NCI-H226 (cell line): ENCODE results near the gene FER.
"Not testable (repeated sequence)": the region's sequence is repeated elsewhere in the genome, so short reads cannot be mapped to it uniquely, and the experiment has no call there.

ENCODE experiments used
- DNase-seq: peaks from one replicate; pipeline ENCODE4 v3.0.0-alpha.2; 2015

FER gene

DNA sequence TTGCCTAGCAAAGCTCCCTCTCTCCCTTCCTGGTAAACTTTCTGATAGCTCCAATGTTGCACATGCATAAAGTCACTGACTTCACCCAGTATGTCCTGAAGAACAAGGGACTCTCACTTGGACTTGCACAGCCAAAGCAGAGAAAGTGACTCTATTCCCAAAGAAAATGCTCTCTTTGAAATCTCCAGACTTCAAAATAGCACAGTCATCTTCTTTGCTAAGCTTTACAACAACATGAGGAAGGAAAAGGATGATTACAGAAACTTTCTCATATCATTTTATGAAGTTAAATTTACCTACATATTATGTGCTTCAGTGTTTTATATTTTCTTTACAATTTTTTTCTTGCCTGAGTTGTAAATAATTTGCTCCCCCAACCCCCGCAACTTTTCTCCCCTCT lies 397.4 kb downstream of the FER start:
- DNase-seq: no peak

DNA sequence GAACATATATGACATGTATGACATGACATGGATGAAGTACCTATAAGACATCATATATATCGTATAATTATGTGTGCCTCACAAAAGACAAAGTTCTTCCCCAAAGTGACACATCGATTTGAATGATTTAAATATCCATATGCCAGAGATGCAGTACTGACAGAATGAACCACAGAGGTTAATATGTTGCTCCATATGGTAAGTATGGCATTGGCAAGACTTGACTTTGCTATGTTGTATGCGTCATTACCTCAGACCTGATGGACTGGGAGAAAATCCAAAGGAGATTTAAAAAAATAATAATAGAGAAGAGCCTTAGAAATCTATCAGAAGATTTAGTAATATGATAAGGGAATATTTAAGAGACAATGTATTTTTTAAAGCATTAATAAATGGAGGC lies 398.9 kb downstream of the FER start:
- no peak for DNase-seq

DNA sequence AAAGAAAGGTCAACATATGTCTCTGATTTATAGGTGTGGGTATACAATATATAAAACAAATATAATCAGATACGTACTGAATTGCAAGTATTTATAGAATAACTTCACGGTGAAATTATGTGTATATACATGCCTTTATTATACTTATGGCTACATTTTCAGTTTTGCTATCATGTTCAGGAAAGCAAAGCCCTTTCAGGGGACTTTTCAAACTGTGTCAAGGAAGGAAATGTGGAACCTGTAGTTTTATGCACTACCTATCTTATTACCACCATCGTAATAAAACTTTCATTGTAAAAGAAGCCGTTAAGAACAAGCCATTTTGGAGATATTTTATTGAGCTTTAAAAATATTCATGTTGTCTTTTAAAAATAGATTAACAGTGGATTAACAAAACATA lies 404.9 kb downstream of the FER start:
- no peak for DNase-seq

DNA sequence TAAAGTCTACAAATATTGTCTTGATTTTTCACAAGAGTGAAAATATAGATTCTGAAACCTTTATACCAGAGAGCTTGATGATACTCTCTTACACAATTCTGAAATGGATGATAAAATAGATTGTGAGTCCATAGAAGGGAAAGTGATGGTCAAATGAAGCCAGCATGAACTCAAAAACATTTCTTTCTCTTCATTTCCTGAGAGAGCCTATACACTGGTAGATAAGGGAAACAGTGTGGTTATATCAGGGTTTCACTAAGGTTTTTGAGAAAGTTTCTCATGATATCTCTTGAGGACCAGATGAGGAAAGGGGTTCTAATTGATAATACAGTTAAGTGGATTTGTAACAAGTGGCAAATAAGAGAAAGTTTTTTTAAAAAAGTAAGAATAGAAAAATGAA lies 407.9 kb downstream of the FER start:
- DNase-seq: no peak

DNA sequence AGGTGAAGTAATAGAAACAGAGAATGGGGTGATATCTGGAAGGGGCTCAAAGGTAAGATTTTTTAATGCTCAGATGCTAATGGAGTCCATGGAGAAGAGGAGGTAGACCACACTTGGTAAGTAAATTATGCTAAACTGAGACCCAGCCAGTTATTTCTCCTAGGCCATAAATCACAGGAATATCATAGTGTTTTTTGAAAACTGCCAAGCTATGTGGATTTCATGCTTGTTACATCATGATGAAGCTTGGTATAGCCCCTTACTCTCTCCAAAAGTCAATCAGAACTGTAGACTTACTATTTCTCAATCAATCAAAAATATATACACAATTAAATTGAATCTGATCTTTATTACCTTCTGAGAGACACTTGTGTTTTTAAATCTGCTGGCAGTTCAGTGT lies 409.2 kb downstream of the FER start:
- no peak for DNase-seq

DNA sequence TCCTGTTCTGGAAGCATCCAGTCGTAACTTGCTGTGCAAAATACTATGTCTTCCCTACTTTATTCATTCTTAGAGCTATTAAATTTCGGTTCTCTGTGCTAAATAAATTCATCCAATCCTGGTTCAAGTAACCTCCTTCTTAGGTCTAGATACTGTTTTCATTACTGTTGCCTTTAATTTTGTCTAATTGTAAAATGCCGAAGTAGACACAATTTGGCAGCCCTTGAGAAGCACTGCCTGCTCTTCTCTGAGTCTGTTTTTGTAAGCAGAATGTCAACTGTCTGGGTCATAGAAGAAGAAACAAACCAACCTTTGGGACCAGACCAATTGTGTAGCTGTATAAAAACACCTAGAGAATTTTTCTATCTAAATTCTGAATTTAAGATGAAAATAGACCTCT lies 412.8 kb downstream of the FER start:
- no peak for DNase-seq

DNA sequence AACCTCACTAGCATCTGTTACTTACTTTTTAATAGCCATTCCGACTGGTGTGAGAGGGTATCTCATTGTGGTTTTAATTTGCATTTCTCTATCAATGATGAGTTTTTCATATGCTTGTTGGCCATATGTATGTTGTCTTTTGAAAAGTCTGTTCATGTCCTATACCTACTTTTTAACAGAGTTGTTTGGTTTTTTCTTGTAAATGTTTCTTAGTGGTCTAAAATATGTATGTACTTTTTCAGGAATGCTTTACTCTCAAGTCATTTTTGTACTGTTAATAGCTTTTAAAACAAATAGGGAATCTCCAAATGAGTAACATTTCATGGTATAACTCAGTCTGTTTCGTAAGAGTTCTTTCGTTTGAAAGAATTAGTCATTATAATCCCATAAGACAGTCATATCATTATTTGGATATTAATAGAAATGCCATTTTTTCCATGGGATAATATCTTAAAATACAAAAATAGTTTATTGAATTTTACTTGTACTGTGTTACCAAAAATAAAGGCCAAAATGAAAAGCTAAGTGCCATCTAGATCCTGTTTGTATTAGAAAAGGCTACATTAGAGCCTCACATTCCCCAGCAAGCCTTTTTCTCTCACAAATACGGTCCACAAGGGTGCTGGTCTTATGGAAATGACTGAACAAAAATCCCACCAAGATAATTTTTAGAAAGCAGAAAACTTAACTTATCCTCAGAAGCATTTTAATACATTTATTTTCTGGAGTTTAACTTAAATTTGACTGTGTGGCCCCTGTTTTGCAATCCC lies 414.4 kb downstream of the FER start:
- DNase-seq: no peak

DNA sequence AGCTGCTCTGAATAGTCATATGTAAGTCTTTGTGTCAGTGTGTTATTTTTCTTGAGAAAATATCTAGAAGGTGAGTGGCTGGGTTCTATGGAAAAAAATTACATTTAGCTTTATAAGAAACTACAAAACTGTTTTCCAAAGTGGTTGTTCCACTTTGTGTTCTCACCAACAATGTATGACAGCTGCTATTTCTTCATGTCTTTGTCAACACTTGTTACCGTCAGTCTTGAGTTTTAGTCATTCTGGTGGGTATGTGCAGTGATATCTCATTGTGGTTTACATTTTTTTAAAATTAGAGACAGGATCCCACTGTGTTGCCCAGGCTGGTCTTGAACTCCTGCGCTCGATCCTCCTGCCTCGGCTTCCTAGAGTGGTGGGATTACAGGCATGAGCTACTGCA lies 415.6 kb downstream of the FER start:
- no peak for DNase-seq

DNA sequence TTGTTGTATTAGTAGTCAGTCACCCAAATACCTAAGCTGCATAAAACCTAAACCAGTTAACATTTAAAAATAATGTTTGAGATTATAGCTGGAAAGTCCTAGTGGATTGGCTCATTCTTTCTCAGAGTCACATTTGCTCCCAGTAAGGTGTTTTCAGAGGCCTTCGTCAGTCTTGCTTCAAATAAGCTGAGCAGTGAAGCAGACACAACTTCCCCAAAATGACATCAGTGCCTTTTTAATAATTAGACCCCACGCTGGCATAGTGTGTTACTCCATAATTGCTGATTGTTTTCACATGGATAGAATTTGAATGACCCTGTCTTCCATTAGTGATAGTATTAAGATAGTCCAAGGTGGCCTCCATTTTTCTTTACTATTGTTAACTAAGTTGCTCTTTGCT lies 416.3 kb downstream of the FER start:
- DNase-seq: no peak

DNA sequence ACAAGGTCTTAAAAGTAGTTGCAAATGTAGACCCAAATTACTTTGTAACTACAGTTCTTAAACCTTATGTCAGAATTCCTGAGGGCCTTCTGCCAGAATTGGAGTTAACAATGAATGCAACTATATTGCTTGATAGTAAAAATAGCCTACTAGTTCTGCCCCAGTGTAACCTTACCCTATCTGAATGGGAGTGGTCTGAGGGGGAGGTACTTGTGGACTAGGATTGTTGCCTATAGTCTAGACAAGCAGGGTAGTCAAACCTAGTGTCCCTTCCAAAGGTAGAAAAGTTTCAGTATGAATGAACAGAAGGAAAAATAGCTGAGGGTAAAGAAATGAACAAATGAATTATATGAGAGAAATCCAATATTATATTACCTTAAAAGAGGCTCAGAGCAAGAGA lies 419.9 kb downstream of the FER start:
- no peak for DNase-seq

DNA sequence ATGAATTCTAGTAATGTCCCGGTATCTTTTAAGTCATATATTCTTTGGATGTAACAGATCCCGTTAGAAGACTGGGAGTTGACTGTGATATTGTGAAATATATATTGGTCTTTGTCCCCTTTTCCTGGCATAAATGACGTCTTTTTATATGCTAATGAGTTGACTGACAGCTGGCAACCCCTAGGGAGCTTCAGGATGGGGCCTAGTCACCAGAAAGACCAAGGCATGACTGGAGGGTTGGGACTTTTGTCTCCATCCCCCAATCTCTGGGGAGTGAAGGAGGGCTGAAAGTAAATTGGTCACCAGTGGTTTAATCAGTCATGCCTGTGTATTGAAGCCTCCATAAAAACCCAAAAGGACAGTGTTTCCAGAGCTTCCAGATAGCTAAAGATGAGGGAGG lies 420.5 kb downstream of the FER start:
- no peak for DNase-seq

DNA sequence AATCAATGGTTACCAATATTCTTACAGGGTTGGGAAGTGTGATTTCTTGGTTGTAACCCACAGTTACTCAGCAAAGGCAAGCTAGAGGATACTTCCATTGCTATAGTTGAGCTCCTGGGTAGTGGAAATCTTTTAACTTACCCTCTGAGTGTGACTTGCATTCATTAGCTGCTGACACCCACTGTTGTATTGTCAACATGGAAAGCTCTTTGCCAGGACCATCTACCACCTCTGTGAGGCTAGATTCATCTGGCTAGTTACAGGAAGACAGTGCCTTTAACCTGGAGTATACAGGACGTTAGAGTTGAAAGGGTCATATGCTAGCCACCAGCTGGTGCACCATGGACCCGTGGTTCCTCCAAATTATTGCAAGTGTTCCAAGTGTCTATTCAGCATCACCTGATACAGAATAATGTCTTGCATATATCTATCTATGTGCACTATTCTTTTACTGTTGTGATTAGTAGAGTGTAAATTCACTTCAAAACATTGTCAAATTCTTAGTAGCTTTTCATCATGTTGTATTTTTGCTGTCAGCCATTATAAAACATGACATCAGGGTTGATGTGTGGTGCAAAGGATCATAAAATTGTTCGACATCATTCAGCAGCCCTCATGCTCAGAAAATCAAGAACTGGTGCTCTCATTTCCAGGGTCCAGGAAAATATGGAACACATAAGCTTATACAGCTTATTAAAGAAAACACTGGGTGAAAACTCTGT lies 423.1 kb downstream of the FER start:
- no peak for DNase-seq

DNA sequence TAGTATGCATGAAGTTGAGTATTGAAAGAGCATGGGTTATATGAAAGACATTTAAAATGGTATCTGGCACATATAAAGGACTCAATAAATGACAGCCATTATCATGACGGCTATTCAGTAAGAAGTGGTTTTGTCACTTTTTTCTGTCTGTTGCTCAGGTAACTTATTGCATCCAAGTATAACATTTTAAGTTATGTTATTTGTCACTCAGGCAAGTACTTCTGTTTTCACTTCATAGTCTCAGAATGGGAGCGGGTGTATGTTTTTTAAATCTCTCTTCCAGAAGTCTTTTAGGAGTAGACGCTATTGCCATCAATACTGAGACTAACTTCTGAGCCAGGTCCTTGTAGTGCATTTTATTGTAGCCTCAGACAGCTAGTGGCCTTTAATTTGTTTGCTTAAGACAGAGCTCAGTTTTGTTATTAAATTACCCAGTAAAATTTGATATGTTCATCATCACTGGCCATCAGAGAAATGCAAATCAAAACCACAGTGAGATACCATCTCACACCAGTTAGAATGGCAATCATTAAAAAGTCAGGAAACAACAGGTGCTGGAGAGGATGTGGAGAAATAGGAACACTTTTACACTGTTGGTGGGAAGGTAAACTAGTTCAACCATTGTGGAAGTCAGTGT lies 423.9 kb downstream of the FER start:
- not testable (repeated sequence) for DNase-seq

DNA sequence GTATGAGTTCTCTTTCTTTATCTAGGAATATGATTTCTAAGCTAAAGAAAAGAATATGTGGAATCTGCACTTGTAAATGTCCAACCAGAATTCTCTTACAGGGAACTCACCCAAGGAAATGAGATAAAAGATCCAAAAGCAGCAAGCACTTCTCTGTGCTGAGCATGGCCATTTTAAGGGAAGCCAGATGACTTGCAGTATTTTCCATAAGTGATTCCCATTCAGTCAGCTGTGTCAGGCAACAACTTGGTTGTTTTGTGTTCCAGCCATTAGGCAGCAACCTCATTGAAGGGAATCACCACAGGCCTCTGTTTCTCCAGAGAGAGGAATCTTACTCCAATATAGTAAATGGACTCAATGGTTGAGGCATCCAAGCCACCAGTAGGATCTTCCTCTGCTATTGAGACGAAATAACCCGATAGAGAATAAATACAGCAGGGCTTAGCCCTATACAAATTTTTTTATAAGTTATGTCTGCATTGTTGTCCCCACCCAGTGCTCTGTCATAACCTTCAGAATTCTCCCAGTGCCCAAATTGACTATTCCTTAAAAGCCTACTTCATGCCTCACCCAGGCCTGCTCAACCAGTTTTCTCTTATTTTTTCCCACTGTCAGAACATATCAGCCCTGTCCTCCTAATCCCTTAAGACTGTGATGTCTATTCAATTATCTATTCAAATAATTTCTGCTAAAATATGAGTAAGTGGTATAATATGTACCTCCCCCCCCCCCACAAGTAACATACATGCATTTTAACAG lies 425.5 kb downstream of the FER start:
- no peak for DNase-seq

DNA sequence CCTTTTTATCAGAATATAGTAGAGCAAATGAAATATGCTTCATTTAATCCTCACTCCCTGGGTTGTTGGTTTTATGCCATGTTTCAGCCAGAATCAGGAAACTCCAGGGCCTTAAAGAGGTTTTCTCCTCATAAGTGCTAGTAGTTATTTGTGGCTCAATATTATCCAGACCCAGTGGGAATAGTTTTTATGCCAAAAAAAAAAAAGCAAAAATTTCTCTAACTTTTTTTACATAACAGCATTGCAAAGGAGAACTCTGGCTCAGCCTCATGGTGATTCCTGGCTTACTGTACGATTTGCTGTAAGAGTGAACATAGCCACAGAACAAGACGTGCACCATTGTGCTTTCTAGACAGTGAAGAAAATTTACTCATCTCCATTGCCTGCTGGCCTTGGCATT lies 429.5 kb downstream of the FER start:
- no peak for DNase-seq

DNA sequence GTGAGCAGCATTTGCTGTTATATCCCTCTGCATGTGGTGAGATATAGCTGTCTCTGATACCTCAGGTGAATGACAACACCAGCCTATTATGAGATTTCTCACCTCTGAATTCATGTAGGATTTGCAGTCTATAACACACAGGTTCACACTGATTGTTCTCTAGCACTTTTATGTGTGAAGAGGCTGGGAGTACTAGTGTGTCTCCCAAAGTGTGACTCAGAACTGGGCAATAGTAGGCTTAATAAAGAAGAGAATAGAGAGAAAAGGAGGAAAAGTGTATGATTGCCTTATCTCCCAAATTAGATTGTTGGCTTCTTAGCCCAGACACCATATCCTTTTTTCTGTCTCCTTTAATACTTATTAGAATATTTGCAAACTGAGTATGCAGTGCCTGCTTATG lies 430.1 kb downstream of the FER start:
- no peak for DNase-seq

DNA sequence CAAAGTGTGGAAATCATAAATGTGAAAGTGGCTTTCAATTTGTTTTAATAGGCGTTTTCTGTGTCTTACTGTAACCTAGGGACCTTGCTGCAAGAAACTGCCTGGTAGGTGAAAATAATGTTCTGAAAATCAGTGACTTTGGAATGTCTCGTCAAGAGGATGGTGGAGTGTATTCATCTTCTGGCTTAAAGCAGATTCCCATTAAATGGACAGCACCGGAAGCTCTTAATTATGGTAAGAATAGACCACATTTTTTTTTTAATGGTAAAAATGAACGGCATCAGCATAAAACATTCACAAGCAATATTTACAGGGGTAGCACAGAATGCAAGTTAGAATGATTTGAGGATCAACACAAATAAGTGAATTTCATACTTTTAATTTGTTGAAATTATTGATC lies 433.0 kb downstream of the FER start:
- no peak for DNase-seq

DNA sequence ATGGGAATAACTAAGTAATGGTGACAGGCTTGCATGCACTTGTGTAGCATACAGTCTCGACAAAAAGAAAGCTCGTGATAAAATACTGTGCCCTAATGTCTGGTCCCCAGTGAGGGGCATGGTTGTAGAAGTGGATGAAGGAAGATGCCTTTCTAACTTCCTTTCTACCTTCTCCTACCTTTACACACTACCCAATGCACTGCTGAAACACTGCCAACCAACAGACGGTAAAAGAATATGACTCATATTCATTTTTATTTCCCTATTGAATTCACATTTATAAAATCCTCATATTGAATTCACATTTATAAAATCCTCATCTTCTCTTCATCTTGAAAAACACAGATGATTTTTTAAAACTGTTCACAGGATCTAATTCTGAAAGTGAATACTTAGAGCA lies 439.1 kb downstream of the FER start:
- no peak for DNase-seq

DNA sequence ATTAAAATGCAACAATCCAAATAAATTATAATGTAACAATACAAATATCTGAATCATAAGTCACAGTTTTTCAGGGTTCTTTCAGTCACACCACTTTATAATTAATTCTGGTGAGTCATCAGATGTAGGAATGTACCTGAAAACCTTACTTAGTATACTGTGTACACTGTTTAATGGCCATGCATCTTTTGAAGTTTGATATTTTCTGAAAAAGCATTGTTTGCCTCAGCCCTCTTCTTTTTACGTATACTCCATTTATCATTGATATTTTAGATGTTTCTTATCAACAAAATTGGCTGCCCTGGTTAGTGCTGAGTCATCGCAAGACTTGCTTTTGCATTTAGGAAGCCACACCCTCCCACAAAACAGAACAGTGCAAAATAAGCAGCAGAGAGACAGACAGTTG lies 443.5 kb downstream of the FER start:
- peak; percentile 56 for DNase-seq

DNA sequence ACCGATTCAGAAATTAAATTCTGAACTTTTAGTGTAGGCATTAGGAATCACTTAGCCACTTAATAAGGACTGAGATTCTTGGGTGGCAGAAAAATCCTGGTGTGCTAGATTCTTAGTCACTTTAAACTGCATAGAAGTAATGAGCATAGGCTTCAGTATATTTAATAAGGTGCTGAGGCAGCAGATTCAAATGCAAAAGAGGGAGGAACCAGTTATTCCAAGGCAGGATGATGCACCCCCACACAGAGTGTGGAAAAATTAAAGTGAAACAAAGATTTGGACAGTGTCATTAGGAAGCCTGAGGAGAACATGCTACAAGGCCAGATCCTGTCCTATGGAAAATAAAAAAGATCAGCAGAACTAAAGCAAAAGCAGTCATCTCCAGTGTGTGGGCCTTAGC lies 444.3 kb downstream of the FER start:
- DNase-seq: no peak

DNA sequence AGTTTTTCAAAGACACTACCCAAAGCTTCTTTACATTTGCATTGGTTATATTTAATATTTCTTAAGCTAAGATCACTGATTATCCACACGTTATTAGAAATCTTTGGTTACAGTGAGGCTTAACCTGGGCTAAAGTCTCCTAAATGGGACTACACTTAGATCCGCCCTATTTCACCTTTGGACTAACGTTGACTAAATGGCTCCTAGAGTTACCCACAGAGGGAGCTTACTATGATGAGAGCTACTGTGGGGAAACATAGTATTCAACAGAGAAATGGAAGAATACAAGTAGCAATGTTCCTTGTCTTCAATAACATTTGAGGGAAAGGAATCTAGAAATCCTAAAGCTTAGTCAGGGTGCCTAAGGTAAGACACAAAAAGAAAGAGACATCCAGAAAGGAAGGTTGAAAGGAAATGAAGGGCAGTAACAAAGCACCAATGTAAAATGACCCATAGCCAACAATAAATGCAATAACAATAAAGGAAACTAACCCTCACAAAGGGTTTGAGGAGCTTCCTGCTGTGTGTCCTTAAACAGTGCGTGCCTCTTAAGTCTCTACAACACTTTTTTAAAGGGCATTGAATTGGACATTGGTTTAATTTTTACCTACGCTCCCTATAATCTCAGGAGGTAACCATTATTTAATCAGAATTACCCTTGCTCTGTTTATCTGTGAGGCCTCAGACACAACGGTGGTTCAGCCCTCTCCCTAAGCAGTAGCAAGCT lies 445.0 kb downstream of the FER start:
- no peak for DNase-seq

DNA sequence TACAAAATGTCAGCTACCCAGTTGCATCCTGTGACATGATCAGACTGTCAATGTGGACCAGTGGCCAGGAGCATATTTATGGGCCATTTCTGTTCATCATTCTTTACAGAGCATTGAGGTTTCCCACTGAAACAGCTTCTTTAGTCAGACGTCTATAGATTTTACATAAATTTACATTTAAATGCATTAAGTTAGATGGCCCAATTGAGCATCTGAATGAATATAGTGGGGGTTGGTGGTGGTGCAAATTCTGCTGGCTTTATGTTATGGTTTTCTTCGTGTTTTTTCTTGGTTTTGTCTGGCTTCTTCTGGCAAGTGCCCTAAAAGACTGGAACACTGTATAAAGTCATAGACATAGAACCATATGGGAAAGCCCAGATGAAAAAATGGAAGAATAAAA lies 448.0 kb downstream of the FER start:
- DNase-seq: no peak
